Measurements from ENCODE around the gene FOXP2.

- TF ChIP-seq CTCF (IDR thresholded peaks at IDR 0.05) (no peak), NR3C1 (IDR thresholded peaks at IDR 0.05) (no peak), POLR2A (IDR thresholded peaks at IDR 0.05; ENCODE audit: low read length) (no peak), PHF8 (IDR thresholded peaks at IDR 0.05; ENCODE audit: borderline replicate concordance, low read depth) (no peak), JUNB (IDR thresholded peaks at IDR 0.05) (no peak), CHD4 (IDR thresholded peaks at IDR 0.05; ENCODE audit: borderline replicate concordance) (no peak), EP300 (IDR thresholded peaks at IDR 0.05) (no peak), RFX5 (IDR thresholded peaks at IDR 0.05) (no peak)
Measured at GRCh38 chr7:114647518-114647917, 232.9 kb downstream of the FOXP2 start.
